ENCODE measurements around the gene DCLK2.

- TF ChIP-seq, protein P1, sequence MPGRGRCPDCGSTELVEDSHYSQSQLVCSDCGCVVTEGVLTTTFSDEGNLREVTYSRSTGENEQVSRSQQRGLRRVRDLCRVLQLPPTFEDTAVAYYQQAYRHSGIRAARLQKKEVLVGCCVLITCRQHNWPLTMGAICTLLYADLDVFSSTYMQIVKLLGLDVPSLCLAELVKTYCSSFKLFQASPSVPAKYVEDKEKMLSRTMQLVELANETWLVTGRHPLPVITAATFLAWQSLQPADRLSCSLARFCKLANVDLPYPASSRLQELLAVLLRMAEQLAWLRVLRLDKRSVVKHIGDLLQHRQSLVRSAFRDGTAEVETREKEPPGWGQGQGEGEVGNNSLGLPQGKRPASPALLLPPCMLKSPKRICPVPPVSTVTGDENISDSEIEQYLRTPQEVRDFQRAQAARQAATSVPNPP (CRISPR knock-in tag; IDR thresholded peaks at IDR 0.05) = no peak
- TF ChIP-seq POLR2AphosphoS5 (IDR thresholded peaks at IDR 0.05; ENCODE audit: low read depth, low read length) (no peak), POLR2A (IDR thresholded peaks at IDR 0.05; ENCODE audit: insufficient read depth in 1 of 2, low read depth in 2 of 2, low read length in 2 of 2) (no peak), PTBP1 (IDR thresholded peaks at IDR 0.05; ENCODE audit: low read depth, low read length, poor library complexity, severe bottlenecking) (no peak)
These were observed 151.3 kb downstream of the DCLK2 start for GRCh38 chr4:150229520-150229919.
